Posterior vena cava (tissue), 2 donors: ENCODE results near the gene KCNQ4. TPM values are rescaled to one million over a fixed set of nuclear protein-coding genes. Genes with fewer than 3 reads are reported as not detected.

Experiments used
- DNase-seq: peaks from one replicate; pipeline ENCODE4 v3.0.0-alpha.2; 2020; ENCODE audit warnings: low spot score
- intact Hi-C, 2 donors: fragments of 100-400 bp; cut with DNase I; formaldehyde crosslinking; loops; one replicate each; pipeline versions ENCODE4 v1.14.1 to v1.14.2; 2022 to 2023
- total RNA-seq, 2 donors: library from RNA; stranded (reverse); fragmentation: NEBNext Ultra II Directional; extraction: Animal tissue kit (Norgen Biotek cat#: 25700); gene quantifications; one replicate each; pipeline ENCODE4 v1.2.1, GENCODE V29; 2021
- donor health status: DM: yes; HTN: yes; CAD: no.
- donor health status: DM: yes; HTN: yes; CAD: no.

Gene KCNQ4
- total RNA-seq, 2 donors from 2014 or later, result 10.3 to 11.4 TPM

- no peak for DNase-seq
- intact Hi-C loops, result loop anchor here (2.0 to 10.0 kb wide), 4 partner anchors 72 to 240 kb away; no protein-coding TSS in a partner anchor
Measured at GRCh38 chr1:40844887-40845878, 61.6 kb downstream of the KCNQ4 start.

- intact Hi-C loops, result loop anchor here (2.0 to 10.0 kb wide), 4 partner anchors 73 to 241 kb away; no protein-coding TSS in a partner anchor
- no peak for DNase-seq
Measured at GRCh38 chr1:40845895-40846294, 62.3 kb downstream of the KCNQ4 start.

- intact Hi-C loops, result loop anchor here (5.0 to 10.0 kb wide), 3 partner anchors 105 to 242 kb away; no protein-coding TSS in a partner anchor
- DNase-seq, result no peak
Measured at GRCh38 chr1:40847023-40847745, 63.6 kb downstream of the KCNQ4 start.

- no peak for DNase-seq
- intact Hi-C loops, result loop anchor here (5.0 to 10.0 kb wide), 3 partner anchors 104 to 244 kb away; no protein-coding TSS in a partner anchor
Measured at GRCh38 chr1:40848530-40849189, 65.1 kb downstream of the KCNQ4 start.

- DNase-seq, result peak; percentile 89
- intact Hi-C loops, result loop anchor here (1.0 to 10.0 kb wide), 5 partner anchors 32 to 245 kb away; no protein-coding TSS in a partner anchor
Measured at GRCh38 chr1:40849801-40850592, 66.4 kb downstream of the KCNQ4 start.

- DNase-seq, result no peak
- intact Hi-C loops, result loop anchor here in 1 of 2 donors (5.0 kb wide), 1 partner anchor 79 kb away; no protein-coding TSS in a partner anchor
Measured at GRCh38 chr1:40851643-40852042, 68.1 kb downstream of the KCNQ4 start.

GRCh38 chr1:40853113-40853884, 69.7 kb downstream of the KCNQ4 start:
- intact Hi-C loops, result loop anchor here in 1 of 2 donors (5.0 kb wide), 1 partner anchor 81 kb away; no protein-coding TSS in a partner anchor
- DNase-seq, result no peak

GRCh38 chr1:40853885-40854170, 70.2 kb downstream of the KCNQ4 start:
- intact Hi-C loops, result loop anchor here in 1 of 2 donors (5.0 kb wide), 1 partner anchor 82 kb away; no protein-coding TSS in a partner anchor
- no peak for DNase-seq

GRCh38 chr1:40855513-40855912, 71.9 kb downstream of the KCNQ4 start:
- intact Hi-C loops, result no loop called here
- no peak for DNase-seq

GRCh38 chr1:40856116-40856515, 72.5 kb downstream of the KCNQ4 start:
- intact Hi-C loops, result no loop called here
- no peak for DNase-seq

GRCh38 chr1:40856656-40857302, 73.2 kb downstream of the KCNQ4 start:
- intact Hi-C loops, result no loop called here
- no peak for DNase-seq

GRCh38 chr1:40857737-40858136, 74.2 kb downstream of the KCNQ4 start:
- no peak for DNase-seq

GRCh38 chr1:40858856-40859416, 75.3 kb downstream of the KCNQ4 start:
- intact Hi-C loops, result no loop called here
- DNase-seq, result no peak

More at GRCh38 chr1:40857737-40858136, 74.2 kb downstream of the KCNQ4 start:
- intact Hi-C loops, result no loop called here

GRCh38 chr1:40860706-40861223, 77.2 kb downstream of the KCNQ4 start:
- no peak for DNase-seq
- intact Hi-C loops, result no loop called here

- intact Hi-C loops, result no loop called here
Measured at GRCh38 chr1:40861224-40862003, 77.8 kb downstream of the KCNQ4 start.

More at GRCh38 chr1:40861224-40862003, 77.8 kb downstream of the KCNQ4 start:
- no peak for DNase-seq
